ENCODE results near the gene ARHGAP26. TPM values are rescaled to one million over a fixed set of nuclear protein-coding genes. Genes with fewer than 3 reads are reported as not detected.

Gene ARHGAP26
- polyA plus RNA-seq, 1 donor (not counting 4 experiments of a cell fraction or from before 2014, with no cell fraction given), result 3.9 TPM

DNA sequence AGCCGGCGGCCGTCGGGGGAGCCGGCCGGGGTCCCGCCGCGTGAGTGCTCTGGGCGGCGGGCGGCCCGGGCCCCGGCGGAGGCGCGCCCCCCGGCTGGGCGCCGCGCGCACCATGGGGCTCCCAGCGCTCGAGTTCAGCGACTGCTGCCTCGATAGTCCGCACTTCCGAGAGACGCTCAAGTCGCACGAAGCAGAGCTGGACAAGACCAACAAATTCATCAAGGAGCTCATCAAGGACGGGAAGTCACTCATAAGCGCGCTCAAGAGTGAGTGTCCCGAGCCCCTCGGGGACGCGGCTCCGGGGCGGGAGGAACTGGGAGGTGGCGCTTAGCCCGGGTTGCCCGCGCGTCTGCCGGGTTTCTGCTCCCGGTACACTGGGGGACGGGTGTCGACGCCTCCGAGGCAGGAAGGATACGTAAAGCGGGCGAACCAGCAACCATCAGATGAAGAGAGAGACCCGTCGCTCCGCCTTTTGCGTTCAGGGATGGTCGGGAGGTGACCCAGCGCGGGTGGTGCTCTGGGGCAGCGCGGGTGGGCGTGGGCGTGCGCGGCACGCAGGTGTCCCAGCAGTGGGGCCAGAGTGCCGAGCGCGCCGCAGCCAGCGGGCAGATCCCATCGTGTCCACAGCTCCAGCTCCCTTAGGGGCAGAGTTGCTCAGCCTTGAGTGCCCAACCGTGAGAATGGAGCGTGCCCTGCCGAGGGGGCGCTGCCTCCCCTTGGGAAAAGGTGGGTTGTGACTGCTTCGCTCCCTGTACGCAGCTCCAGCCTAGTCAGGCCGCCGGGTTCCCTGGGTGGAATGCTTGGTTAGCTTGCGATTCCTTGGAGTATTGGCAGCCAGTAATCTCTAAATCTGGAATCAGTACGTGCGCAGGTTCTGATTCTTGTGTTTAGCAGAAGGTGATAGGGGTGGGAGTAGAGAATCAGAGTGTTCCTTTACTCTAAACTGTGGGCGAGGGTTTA, 753 bp downstream of the ARHGAP26 start:
- H3K27ac ChIP-seq (ENCODE audit: control insufficient read depth, insufficient read depth, low read length), result peak overlapping the region; percentile 44
- TF ChIP-seq EZH2 (IDR thresholded peaks at IDR 0.05; ENCODE audit: low read length), result no peak
- TF ChIP-seq, protein P1, sequence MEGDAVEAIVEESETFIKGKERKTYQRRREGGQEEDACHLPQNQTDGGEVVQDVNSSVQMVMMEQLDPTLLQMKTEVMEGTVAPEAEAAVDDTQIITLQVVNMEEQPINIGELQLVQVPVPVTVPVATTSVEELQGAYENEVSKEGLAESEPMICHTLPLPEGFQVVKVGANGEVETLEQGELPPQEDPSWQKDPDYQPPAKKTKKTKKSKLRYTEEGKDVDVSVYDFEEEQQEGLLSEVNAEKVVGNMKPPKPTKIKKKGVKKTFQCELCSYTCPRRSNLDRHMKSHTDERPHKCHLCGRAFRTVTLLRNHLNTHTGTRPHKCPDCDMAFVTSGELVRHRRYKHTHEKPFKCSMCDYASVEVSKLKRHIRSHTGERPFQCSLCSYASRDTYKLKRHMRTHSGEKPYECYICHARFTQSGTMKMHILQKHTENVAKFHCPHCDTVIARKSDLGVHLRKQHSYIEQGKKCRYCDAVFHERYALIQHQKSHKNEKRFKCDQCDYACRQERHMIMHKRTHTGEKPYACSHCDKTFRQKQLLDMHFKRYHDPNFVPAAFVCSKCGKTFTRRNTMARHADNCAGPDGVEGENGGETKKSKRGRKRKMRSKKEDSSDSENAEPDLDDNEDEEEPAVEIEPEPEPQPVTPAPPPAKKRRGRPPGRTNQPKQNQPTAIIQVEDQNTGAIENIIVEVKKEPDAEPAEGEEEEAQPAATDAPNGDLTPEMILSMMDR (optimal IDR thresholded peaks at IDR 0.05 in 1 of 3, IDR thresholded peaks at IDR 0.05 in 1 of 3, conservative IDR thresholded peaks at IDR 0.05 in 1 of 3; ENCODE audit: extremely low read depth in 1 of 3, insufficient read depth in 2 of 3, low read length in 3 of 3), result peak in 1 of 3 experiments; percentile 70
- no peaks in the 10 kb centered on the region for H3K27me3 ChIP-seq (ENCODE audit: control insufficient read depth, extremely low read depth, insufficient read depth, low read length)
- H4K20me1 ChIP-seq (ENCODE audit: control insufficient read depth, extremely low read depth, insufficient read depth, low read length), result no peaks in the 10 kb centered on the region
- no peaks in the 10 kb centered on the region for H3K9me3 ChIP-seq (ENCODE audit: control insufficient read depth, low read depth, low read length)
- DNase-seq (ENCODE audit: low read depth, low spot score), result no peak
- H3K9me1 ChIP-seq (ENCODE audit: control insufficient read depth, extremely low read depth, insufficient read depth, low read length), result no peaks in the 10 kb centered on the region
- no peaks in the 10 kb centered on the region for H3K79me2 ChIP-seq (ENCODE audit: control insufficient read depth, insufficient read depth, low read length)
- peak overlapping the region; percentile 73 for H3K9ac ChIP-seq (ENCODE audit: control insufficient read depth, extremely low read depth, insufficient read depth, low read length)
- H2AFZ ChIP-seq (ENCODE audit: control insufficient read depth, low read length), result peak overlapping the region; percentile 96
- H3K4me2 ChIP-seq (ENCODE audit: control insufficient read depth, extremely low read depth, insufficient read depth, low read depth, low read length), result peak overlapping the region; percentile 87
- peak overlapping the region; percentile 77 to 95 (median 89) for H3K4me3 ChIP-seq (ENCODE audit: control insufficient read depth in 2 of 3, extremely low read depth in 1 of 3, insufficient read depth in 2 of 3, low read depth in 1 of 3, low read length in 3 of 3)
- no peak for FAIRE-seq
- H3K36me3 ChIP-seq (ENCODE audit: control insufficient read depth in 2 of 2, extremely low read depth in 1 of 2, insufficient read depth in 2 of 2, low read length in 2 of 2), result no peaks in the 10 kb centered on the region
- dilution Hi-C loops (cut with MboI; ENCODE audit: extremely low pct_ligation_motif_present, low sequenced_read_pairs), result no loop called here
- peaks cover 17% of the 10 kb centered on the region for H3K4me1 ChIP-seq (ENCODE audit: control insufficient read depth, extremely low read depth, insufficient read depth, low read length)

GRCh38 chr5:142771666-142772065, 1.5 kb downstream of the ARHGAP26 start:
- Histone ChIP-seq H3K27ac (ENCODE audit: control insufficient read depth, insufficient read depth, low read length) (no peak overlapping the region), H2AFZ (ENCODE audit: control insufficient read depth, low read length) (no peak overlapping the region), H3K9me3 (ENCODE audit: control insufficient read depth, low read depth, low read length) (no peaks in the 10 kb centered on the region), H3K4me2 (ENCODE audit: control insufficient read depth, extremely low read depth, insufficient read depth, low read depth, low read length) (peak overlapping the region; percentile 87), H3K4me1 (ENCODE audit: control insufficient read depth, extremely low read depth, insufficient read depth, low read length) (peaks cover 17% of the 10 kb centered on the region), H3K36me3 (ENCODE audit: control insufficient read depth in 2 of 2, extremely low read depth in 1 of 2, insufficient read depth in 2 of 2, low read length in 2 of 2) (no peaks in the 10 kb centered on the region), H3K4me3 (ENCODE audit: control insufficient read depth in 2 of 3, extremely low read depth in 1 of 3, insufficient read depth in 2 of 3, low read depth in 1 of 3, low read length in 3 of 3) (peak overlapping the region; percentile 77 to 95 (median 89)), H3K9ac (ENCODE audit: control insufficient read depth, extremely low read depth, insufficient read depth, low read length) (peak overlapping the region; percentile 73), H4K20me1 (ENCODE audit: control insufficient read depth, extremely low read depth, insufficient read depth, low read length) (no peaks in the 10 kb centered on the region), H3K79me2 (ENCODE audit: control insufficient read depth, insufficient read depth, low read length) (no peaks in the 10 kb centered on the region), H3K9me1 (ENCODE audit: control insufficient read depth, extremely low read depth, insufficient read depth, low read length) (no peaks in the 10 kb centered on the region), H3K27me3 (ENCODE audit: control insufficient read depth, extremely low read depth, insufficient read depth, low read length) (no peaks in the 10 kb centered on the region)
- dilution Hi-C loops (cut with MboI; ENCODE audit: extremely low pct_ligation_motif_present, low sequenced_read_pairs), result no loop called here
- no peak for TF ChIP-seq EZH2 (IDR thresholded peaks at IDR 0.05; ENCODE audit: low read length)
- TF ChIP-seq, protein P1 (optimal IDR thresholded peaks at IDR 0.05 in 1 of 3, IDR thresholded peaks at IDR 0.05 in 1 of 3, conservative IDR thresholded peaks at IDR 0.05 in 1 of 3; ENCODE audit: extremely low read depth in 1 of 3, insufficient read depth in 2 of 3, low read length in 3 of 3), result no peak
- DNase-seq (ENCODE audit: low read depth, low spot score), result no peak
- no peak for FAIRE-seq

Data from keratinocyte (primary cell).